ENCODE data around the gene C2orf49.

C2orf49 gene

DNA sequence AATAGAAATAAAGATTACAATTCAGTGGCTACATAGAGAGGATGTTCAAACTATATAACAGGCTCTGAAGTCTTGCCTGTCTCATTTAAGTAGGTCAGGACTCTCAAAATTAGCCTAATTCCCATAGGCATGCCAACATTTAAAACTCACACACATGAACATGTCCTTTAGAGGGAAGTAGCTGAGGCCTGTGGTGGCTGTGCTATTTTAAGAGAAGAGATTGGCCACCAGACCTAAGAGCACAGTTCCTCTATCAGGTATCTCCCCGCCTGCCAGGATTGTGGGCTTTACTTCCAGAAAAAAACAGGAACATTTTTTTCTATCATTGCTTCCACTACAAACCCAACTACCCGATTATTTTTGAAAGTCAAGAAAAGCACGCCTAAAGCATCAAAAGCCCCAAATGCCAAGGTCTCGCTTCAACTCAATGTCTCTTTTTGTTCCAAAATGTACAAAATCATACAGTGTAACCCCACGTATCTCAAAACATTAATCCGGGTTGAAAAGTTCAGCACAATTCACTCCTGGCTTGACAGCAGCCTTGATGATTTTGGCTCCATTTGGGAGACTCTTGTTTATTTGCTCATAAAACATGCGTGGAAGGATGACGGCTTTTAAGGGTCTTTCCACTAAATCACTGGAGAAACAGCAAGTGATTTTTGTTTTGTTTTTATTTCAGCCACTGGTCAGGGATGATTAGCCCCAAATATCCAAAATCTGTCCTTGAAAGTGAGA is 46.3 kb downstream of the C2orf49 start:
- no peak for DNase-seq (ENCODE audit: low read depth)

DNA sequence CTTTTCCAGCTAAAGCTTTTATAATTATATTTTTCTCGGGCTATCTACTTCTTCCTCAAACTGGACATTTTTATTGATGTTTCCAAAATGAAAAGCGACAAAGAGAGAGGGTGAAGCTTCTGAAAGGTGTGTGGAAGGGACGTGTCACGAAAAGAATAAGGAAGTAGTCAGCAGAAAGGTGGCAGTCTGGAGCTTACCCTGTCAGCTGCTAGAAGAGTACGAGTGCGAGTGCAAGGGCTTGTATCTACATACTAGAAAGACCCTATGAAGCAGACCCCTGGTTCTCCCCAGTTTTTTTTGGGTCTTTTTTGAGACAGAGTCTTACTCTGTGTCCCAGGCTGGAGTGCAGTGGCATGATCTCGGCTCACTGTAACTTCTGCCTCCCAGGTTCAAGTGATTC is 46.9 kb downstream of the C2orf49 start:
- DNase-seq (ENCODE audit: low read depth), result no peak

DNA sequence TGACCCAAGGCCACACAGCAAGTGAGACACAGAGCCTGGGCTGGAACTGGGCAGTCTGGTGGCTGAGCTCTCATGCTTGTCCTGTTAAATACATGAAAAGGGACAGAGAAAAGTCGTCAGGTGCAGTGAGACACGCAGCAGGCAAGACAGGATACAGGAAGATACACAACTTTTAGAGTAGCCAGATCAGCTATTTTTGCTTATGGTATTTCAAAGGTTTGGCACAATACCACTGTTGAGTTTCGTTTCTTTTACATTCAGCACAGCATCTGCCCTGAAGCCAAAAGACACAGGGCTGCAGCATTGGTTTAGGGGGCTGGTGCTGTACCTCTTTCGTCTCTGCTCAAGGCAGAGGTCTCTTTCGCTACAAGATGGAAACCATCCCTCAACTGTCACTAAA is 47.5 kb downstream of the C2orf49 start:
- DNase-seq (ENCODE audit: low read depth), result no peak

DNA sequence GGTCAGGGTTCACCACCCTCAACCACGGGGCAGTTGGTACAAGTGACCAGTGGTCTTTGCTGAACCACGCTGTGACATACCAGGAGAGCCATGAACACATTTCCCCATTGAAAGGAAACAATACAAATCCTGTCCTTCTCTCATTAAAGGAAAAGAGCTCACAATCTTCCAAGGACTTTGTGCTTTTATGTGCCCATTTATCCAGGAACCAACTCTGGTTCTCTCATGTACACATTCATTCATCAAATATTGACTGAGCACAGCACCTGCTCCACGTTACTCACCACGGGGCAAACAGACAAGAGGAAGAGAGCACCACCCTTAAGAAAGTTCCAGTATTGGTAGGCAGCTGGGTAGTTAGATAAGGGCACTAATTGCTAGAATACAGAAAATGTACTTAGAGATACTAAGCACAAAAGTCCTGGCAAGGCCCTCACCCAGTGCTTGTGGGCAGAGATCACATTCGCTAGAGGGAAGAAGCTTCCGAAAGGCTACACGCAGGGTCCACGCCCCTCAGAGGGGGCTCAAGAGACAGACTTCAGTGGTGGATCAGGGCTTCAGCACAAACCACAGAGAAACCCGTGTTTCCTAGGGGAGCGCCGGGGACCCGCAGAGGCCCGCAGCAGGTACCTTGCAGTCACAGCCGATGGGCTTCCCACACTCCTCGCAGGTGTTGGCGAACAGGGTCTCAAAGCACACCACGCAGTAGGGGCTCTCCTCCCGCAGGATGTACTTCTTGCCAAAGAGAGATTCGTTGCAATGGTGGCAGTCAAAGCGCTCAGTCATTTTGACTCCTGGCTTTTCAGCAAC is 48.6 kb downstream of the C2orf49 start:
- no peak for DNase-seq (ENCODE audit: low read depth)

DNA sequence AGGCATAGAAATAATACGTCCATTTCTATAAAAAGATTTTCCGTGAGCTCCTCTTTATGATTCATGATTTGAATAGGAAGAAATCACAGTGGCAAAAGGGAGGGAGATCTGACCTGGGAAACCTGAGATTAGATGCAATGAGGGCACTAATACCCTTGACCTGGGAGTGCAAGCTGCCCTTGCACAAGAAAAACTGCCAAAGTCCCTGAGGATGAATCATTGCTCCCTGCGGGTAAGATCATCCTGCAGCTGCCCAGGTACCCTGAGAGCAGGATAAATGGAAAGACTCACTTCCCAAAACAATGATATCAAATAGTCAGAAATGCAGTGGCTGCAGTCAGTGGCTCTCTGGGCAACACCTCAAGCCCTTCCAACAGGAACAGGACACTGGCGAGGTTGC is 49.9 kb downstream of the C2orf49 start:
- DNase-seq (ENCODE audit: low read depth), result no peak

DNA sequence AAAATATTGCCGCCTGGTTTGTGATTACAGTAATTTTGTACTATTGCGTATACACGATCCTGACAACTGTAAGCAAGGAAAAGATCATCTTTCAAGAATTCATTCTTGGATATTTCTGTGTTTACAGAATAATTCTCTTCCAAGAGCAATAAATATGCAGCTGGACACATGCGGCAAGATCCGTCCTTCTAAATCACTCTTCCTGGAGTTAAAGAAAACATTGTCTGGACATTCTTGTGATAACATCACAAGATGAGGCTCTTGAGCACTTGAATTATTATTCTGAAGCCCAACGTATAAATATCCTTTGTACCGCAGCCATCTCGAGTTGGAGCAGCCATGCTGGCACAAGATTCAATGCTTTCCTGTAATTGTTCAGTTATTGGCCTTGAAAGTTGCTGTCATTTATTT is 51.6 kb downstream of the C2orf49 start:
- DNase-seq (ENCODE audit: low read depth), result no peak

DNA sequence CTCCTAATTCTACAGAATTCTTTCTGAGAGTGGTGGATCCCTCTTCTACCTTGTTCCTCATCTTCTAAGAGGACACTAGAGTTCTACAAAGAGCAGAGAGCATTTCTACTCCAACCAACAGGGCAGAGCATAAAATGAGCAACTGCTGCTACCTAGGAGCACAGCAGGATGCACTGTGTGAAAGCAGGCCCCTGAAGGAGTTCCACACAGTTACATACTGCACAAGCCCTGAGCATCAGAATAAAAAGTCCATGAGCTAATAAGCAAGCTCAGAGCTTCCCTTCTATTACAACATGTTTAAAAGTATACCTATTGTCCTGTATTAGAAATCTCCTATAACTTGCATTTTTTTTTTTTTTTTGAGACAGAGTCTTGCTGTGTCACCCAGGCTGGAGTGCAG is 53.1 kb downstream of the C2orf49 start:
- no peak for DNase-seq (ENCODE audit: low read depth)

DNA sequence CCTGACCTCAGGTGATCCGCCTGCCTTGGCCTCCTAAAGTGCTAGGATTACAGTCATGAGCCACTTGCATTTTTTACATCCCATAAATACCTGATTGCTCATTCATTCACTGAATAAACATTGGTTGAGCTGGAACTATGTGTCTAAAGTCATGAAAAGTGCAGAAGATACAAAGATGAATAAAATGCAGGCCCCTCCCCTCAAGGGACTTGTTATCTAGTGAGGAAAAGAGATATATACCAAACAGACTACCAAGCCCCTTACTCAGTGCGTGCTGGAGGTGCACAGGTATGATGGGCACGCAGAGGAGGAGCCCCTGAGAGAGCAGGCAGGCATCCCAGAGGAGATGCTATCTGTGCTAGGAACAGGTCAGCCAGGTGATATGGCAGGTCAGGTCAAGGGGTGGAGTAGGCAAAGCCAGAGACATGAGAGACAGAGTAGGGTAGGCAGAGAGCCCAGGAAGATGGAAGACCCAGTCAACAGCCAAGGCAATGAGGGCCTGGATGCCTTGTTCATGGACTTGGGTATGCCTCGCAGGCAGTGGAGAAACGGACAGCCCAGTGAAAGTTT is 53.8 kb downstream of the C2orf49 start:
- DNase-seq (ENCODE audit: low read depth), result no peak

DNA sequence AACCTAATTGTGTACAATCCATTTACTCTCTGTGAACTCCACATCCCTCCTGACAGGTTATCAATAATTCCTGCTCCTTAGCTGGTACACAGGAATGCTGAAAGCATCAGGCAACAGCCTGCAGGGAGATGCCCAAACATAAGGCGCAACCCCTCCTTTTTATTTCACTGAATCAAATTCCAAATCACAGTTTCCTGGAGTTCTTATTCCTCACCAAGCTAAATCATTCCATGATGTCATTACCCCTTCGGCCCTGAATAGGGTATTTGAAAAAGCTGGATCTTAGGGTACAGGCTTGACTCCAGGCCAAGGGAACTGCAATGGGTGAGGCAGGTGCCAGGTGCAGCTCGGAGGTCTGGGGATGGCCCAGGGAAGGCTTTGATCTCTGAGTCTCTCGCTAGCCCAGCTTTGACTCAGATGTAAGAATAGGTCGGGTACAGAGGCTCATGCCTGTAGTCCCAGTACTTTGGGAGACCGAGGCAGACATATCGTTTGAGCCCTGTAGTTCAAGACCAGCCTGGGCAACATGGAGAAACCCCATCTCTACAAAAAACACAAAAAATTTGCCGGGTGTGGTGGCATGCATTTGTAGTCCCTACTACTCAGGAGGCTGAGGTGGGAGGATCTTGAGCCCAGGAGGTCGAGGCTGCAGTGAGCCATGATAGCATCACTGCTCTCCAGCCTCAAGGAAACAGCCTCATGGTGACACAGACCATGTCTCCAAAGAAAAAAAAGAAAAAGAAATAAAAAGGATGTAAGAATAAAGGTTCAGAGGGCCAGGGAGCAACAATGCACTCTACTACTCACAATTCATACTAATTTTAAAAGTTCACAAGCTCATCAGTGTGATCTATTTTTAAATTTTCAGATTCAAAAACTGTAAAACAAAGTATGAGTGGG is 54.7 kb downstream of the C2orf49 start:
- no peak for DNase-seq (ENCODE audit: low read depth)

DNA sequence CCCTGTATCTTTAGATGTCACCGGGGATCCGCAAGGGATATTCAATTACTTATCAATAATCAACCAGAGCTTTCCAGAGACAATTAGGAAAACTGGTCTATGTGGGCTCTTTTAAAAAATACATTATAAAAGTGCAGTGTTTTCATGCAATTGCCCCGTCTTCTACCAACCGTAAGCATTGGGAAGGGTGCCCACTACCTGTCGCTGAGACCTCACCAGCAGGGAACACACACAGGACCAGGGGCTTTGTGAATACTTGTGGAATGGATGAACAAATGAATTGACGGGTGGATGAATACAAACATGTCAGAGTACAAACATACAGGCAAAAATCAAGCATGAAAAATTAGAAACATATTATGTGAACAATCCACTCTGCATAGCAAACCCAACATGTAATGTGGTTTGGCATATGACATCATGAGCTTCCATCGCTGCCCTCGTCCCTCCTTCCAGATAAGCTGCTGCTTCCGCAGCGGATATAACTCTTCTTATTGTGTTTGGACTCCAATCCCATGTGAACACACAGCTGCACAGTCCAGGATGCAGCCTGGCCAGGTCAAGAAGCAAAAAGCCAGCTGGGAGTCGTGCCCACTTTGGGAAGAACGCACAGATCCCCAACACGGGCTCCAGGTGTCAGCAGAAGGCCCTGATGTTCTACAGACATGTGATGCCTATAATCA is 56.2 kb downstream of the C2orf49 start:
- DNase-seq (ENCODE audit: low read depth), result no peak

DNA sequence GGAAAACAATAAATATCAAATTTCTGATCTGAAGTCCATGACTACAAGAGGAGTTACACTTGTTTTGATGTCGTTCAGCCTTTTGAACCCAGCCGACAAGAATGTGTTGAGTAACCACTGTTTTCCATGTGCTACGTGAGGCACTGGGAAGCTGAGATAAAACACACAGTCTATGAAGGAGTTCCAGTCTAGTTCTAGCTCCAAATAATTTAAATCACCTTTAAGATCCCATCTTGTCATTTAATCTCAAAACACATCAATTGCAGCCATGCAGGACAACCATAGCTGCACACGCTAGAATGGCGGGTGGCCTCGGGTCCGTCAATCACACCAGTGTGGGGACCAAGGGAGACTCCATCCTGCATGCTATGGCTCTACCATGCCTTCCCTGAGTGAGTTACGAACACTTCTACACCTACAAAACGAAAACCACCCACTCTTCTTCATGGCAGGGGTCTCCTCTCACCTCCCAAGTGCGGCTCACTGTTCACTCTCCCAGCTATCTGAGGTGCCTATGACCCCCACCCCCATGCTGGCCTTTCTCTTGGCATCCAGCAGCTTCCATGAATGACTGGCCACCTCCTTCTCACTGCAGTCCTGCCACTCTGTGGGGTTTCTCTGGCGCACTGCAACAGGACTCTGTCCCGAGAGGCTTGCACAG is 57.7 kb downstream of the C2orf49 start:
- DNase-seq (ENCODE audit: low read depth), result no peak

DNA sequence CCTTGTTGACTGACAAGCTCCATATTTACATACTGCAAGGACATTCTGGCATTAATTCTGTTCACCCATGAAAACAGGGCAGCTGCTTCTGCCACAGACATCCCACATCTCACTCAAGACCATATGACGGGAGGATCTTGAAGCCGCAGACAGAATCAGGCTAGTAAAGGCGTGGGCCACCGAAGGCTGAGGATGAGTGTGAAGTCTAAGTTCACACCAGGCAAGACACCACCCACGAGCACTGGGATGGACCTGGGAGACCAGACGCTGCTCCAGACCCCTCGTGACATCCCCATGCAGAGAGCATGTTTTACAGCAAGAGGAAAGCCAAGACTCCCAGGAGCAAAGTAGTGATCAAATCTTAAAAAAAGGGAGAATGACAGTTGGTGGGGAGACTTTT is 58.4 kb downstream of the C2orf49 start:
- no peak for DNase-seq (ENCODE audit: low read depth)

DNA sequence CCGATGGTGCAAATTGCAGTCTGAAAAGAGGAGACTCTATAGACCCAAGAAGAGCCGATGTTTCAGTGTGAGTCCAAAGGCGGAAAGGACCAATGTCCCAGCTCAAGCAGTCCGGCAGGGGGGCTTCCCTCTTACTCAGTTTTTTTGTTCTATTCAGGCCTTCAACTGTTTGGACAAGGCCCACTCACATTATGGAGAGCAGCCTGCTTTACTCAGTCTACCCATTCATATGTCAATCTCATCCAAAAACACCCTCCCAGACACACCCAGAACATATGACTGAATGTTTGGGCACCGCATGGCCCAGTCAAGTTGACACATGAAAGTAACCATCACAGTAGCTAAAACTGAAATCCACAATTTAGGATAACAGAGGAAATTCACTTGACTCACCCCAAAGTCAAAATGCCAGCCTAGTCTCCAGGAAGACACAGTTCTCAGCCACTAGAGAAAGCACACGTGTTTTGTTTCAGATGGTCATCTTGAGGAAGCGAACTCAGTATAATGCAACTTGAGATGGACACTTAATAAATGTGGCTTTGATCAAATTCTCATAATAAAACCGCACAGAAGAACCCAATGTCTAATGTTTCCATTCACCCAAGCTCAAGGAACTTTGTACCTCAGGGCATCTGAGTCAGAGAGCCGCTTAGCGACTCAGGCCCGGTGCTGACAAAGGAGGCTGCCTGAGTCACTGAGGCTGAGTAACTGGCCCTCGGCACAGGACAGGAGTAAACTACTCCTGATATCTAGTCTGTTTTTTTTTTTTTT is 59.1 kb downstream of the C2orf49 start:
- DNase-seq (ENCODE audit: low read depth), result no peak

DNA sequence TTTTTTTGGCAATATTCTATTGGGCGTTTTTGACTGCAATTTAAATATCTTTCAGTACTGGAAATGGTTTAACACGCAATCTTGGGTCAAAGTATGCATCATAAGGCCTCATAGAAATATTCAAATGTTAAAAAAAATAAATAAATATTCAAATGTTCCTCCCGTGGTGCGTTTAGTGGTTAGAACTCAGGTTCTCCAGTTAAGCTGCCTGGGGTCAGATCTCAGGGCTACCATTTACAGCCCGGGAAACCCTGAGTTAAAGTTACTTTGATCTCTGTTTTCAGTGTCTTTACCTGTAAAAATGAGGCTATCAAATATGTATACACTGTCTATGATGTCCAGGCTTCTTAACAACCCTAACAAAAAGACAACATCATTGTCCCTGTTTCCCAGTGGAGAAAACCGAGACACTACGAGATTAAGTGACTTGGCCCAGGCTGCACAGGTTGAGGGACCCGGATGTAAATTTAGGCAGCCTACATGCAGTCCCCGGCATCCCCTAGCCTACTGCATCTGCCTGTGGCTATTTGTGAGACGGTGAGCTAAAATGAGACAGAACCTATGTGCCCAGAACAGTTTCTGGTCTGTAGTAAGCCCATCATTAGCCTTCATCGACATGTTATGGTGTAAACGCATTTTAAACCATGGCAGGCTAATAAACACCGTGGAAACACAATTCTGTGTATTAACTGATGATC is 59.8 kb downstream of the C2orf49 start:
- no peak for DNase-seq (ENCODE audit: low read depth)

DNA sequence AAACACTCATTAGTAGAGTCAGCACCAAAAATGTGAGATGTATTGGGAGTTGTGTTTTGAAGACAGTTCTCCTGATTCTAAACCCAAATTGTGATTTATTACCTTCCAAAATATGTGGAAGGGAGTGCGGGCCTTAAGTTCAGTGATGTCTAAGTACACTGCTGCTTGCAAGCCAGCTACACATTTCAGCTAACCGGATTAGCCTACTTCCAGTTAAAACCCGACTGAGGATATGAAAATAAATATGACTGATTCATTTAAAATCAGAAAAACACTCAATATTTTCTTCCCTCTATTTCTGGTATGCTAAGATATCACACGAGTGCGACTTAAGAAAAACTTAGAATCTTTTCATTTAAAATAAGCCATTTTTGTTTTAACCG is 60.6 kb downstream of the C2orf49 start:
- no peak for DNase-seq (ENCODE audit: low read depth)

DNA sequence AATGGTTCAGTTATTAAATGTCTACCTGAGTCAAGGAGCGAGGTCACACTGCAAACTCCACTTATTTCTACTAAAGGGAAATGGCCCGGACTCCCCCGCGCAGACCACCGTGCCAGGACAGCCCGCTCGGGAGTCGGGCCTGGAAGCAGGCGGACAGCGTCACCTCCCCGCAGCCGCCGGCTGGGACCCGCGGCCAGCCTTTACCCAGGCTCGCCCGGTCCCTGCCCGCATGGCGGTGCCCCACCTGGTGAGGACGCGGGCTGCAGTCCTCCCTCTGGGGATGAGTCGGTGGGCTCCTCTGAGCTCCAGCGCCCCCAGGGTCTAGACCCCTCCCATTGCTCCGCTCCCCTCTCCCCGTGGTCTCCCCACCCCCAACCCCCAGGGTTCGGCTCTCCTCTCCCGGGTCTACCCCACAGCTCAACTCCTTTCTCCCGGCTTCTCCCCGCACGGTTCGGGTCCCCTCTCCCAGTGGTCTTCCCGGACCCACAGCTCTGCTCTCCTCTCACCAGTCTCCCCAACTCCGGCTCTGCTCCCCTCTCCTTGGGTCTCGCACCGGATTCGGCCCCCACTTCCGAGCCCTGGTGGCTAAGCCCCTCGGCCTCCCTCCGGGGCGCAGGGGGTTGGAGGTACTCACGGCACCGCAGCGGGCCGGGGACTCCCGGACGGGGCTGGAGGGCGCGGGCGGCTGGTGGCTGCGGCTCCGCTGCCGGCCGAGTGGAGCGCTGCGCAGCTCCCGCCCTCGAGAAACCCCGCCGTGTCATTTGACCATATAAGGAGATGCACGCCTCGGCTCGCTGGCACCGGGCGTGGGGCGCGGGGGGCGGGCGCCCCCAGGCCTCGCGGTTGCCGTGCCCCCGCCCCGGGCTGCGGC is 61.2 kb downstream of the C2orf49 start, which contains the start of gene FHL2:
TSS of gene FHL2 (minus strand) at position 716 of the 871 bp plus-strand sequence. CDS start 12,535 bp downstream, outside the sequence.
- DNase-seq (ENCODE audit: low read depth), result no peak

All from HS-27A (cell line).